SU-DHL-6 (cell line): ENCODE data around the gene GPC3.

ENCODE experiments used
- H2AFZ ChIP-seq: fragments of 200-600 bp; sonication (generic); 2 replicates; pipeline ENCODE4 v1.6.1; 2014; ENCODE audit warnings: low read depth, mild to moderate bottlenecking, moderate library complexity, mixed read lengths, antibody characterized with exemption, low read length; ENCODE audit not compliant: severe bottlenecking
- H3F3A ChIP-seq: fragments of 200-600 bp; shearing (Covaris generic); 2 replicates; pipeline ENCODE4 v1.6.0; 2016; ENCODE audit warnings: antibody characterized with exemption, mild to moderate bottlenecking; ENCODE audit not compliant: insufficient read depth
- H3K27ac ChIP-seq: fragments of 200-600 bp; sonication (generic); 2 replicates; pipeline ENCODE4 v1.5.1; 2016; ENCODE audit warnings: low read depth, mild to moderate bottlenecking, low read length, moderate library complexity, mixed read lengths
- H3K27me3 ChIP-seq: fragments of 200-600 bp; sonication (generic), shearing (Covaris generic); 2 replicates; pipeline ENCODE4 v1.6.0; 2014; ENCODE audit warnings: mild to moderate bottlenecking, low read length
- H3K36me3 ChIP-seq: fragments of 200-600 bp; sonication (generic); 2 replicates; pipeline ENCODE4 v1.6.1; 2014; ENCODE audit warnings: mild to moderate bottlenecking, low read length, mixed read lengths
- H3K4me2 ChIP-seq: fragments of 300-600, 200-600 bp; shearing (Covaris generic), sonication (generic); 2 replicates; pipeline ENCODE4 v1.6.0; 2014; ENCODE audit warnings: low read length, low read depth, mild to moderate bottlenecking; ENCODE audit not compliant: poor library complexity, severe bottlenecking
- H3K4me3 ChIP-seq: fragments of 200-600 bp; sonication (generic); 2 replicates; pipeline ENCODE4 v1.5.1; 2014; ENCODE audit warnings: antibody characterized with exemption, low read length, mild to moderate bottlenecking, mixed read lengths; ENCODE audit not compliant: insufficient read depth, poor library complexity, severe bottlenecking
- H3K79me2 ChIP-seq: fragments of 200-600 bp; sonication (generic); 2 replicates; pipeline ENCODE4 v1.6.1; 2014; ENCODE audit warnings: mild to moderate bottlenecking, low read length, moderate library complexity; ENCODE audit not compliant: insufficient read depth
- H3K9ac ChIP-seq: fragments of 200-600 bp; sonication (generic); 2 replicates; pipeline ENCODE4 v1.7.0; 2014; ENCODE audit warnings: mild to moderate bottlenecking, low read length
- H3K9me2 ChIP-seq: fragments of 200-600 bp; sonication (generic); replicated peaks from 2 replicates; pipeline ENCODE4 v1.6.1; 2014; ENCODE audit warnings: low read length; ENCODE audit not compliant: insufficient read depth
- H3K9me3 ChIP-seq: fragments of 200-600 bp; sonication (generic); 2 replicates; pipeline ENCODE4 v1.6.1; 2014; ENCODE audit warnings: low read length, mixed read lengths; ENCODE audit not compliant: insufficient read depth
- H4K20me1 ChIP-seq: fragments of 200-600 bp; sonication (generic); 2 replicates; pipeline ENCODE4 v1.6.1; 2014; ENCODE audit warnings: low read depth, mild to moderate bottlenecking, antibody characterized with exemption, low read length, moderate library complexity, mixed read lengths
- EZH2phosphoT487 ChIP-seq: fragments of 200-600 bp; sonication (generic), shearing (Covaris generic); conservative IDR thresholded peaks from 2 replicates; pipeline ENCODE4 v1.6.1; 2018; ENCODE audit warnings: mild to moderate bottlenecking, antibody characterized with exemption, low read length, moderate library complexity, mixed read lengths
- TF ChIP-seq, protein P1 (sequence below): fragments of 200-600 bp; sonication (generic); IDR thresholded peaks from one replicate; pipeline ENCODE4 v1.5.1; 2017; ENCODE audit warnings: antibody characterized with exemption, mild to moderate bottlenecking, low read length, moderate library complexity; ENCODE audit not compliant: insufficient read depth, poor library complexity, severe bottlenecking

GPC3 gene

GRCh38 chrX:133544778-133545177 is 440.6 kb downstream of the GPC3 start:
- H3F3A ChIP-seq = no peaks in the 10 kb centered on the region
- no peak overlapping the region for H3K4me2 ChIP-seq
- no peaks in the 10 kb centered on the region for H3K79me2 ChIP-seq
- no peak overlapping the region for H3K9ac ChIP-seq
- no peaks in the 10 kb centered on the region for H4K20me1 ChIP-seq
- H3K27me3 ChIP-seq = no peaks in the 10 kb centered on the region
- TF ChIP-seq, protein P1, sequence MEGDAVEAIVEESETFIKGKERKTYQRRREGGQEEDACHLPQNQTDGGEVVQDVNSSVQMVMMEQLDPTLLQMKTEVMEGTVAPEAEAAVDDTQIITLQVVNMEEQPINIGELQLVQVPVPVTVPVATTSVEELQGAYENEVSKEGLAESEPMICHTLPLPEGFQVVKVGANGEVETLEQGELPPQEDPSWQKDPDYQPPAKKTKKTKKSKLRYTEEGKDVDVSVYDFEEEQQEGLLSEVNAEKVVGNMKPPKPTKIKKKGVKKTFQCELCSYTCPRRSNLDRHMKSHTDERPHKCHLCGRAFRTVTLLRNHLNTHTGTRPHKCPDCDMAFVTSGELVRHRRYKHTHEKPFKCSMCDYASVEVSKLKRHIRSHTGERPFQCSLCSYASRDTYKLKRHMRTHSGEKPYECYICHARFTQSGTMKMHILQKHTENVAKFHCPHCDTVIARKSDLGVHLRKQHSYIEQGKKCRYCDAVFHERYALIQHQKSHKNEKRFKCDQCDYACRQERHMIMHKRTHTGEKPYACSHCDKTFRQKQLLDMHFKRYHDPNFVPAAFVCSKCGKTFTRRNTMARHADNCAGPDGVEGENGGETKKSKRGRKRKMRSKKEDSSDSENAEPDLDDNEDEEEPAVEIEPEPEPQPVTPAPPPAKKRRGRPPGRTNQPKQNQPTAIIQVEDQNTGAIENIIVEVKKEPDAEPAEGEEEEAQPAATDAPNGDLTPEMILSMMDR = no peak
- no peak for TF ChIP-seq EZH2phosphoT487
- H3K36me3 ChIP-seq = no peaks in the 10 kb centered on the region
- H2AFZ ChIP-seq = no peak overlapping the region
- no peaks in the 10 kb centered on the region for H3K9me3 ChIP-seq
- no peak overlapping the region for H3K4me3 ChIP-seq
- no peak overlapping the region for H3K27ac ChIP-seq
- H3K9me2 ChIP-seq = no peaks in the 10 kb centered on the region

- no peaks in the 10 kb centered on the region for H3K27me3 ChIP-seq
- H3K4me2 ChIP-seq = no peak overlapping the region
- no peak overlapping the region for H3K27ac ChIP-seq
- H4K20me1 ChIP-seq = no peaks in the 10 kb centered on the region
- no peaks in the 10 kb centered on the region for H3K9me3 ChIP-seq
- H3K4me3 ChIP-seq = no peak overlapping the region
- H3K9ac ChIP-seq = no peak overlapping the region
- no peak overlapping the region for H2AFZ ChIP-seq
- TF ChIP-seq, protein P1 = no peak
- no peak for TF ChIP-seq EZH2phosphoT487
- H3K9me2 ChIP-seq = no peaks in the 10 kb centered on the region
- no peaks in the 10 kb centered on the region for H3K36me3 ChIP-seq
- no peaks in the 10 kb centered on the region for H3K79me2 ChIP-seq
- no peaks in the 10 kb centered on the region for H3F3A ChIP-seq
Measured at GRCh38 chrX:133544115-133544514, 441.3 kb downstream of the GPC3 start.

GRCh38 chrX:133543654-133544053 is 441.7 kb downstream of the GPC3 start:
- Histone ChIP-seq H3K9ac (no peak overlapping the region), H3K4me2 (no peak overlapping the region), H4K20me1 (no peaks in the 10 kb centered on the region), H3K27ac (no peak overlapping the region), H3K4me3 (no peak overlapping the region), H3F3A (no peaks in the 10 kb centered on the region), H2AFZ (no peak overlapping the region), H3K79me2 (no peaks in the 10 kb centered on the region), H3K9me2 (no peaks in the 10 kb centered on the region), H3K27me3 (no peaks in the 10 kb centered on the region), H3K36me3 (no peaks in the 10 kb centered on the region), H3K9me3 (no peaks in the 10 kb centered on the region)
- TF ChIP-seq, protein P1 = no peak
- TF ChIP-seq EZH2phosphoT487 = no peak
